ENCODE results near the gene TSEN54.

- no peak for TF ChIP-seq CTCF (IDR thresholded peaks at IDR 0.05)
- TF ChIP-seq EP300 (IDR thresholded peaks at IDR 0.05) = no peak
- TF ChIP-seq POLR2AphosphoS5 (IDR thresholded peaks at IDR 0.05) = no peak
Measured at GRCh38 chr17:75500419-75501216, 15.7 kb upstream of the TSEN54 start.
